GM21529 (cell line): ENCODE measurements around the gene ETS1.

ENCODE experiments used
- ATAC-seq: cut with Tn5 transposase; IDR thresholded peaks from one replicate; pipeline ENCODE4 v1.9.1; 2021; ENCODE audit not compliant: unreplicated experiment

Gene ETS1

DNA sequence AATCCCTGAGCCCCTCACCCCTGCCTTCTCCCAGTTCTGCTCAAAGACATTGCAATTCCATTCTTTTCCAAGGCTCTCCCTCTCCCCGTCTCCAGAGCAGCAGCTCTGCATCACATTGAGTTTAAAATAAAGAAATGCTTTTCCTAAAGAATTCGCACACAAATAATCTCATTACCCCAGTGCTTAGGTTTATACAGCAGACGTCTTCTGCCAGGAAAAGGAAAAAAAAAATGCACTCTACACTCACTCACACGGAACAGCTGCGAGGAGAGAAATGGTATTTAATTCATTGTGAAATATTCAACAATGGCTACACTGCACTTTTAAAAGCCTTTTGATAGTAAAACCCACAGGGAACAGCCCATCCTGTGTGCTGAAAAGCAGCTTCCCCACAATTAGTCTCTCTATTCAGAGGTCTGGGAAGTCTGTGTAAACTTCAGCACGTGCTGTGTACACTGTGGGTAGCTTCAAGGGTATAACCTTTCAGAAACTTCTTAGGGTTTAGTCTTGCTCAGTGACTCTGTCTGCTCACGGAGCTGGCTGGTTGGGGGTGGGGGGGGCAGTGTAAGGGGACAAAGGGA lies 42.8 kb downstream of the ETS1 start:
- ATAC-seq, result no peak

DNA sequence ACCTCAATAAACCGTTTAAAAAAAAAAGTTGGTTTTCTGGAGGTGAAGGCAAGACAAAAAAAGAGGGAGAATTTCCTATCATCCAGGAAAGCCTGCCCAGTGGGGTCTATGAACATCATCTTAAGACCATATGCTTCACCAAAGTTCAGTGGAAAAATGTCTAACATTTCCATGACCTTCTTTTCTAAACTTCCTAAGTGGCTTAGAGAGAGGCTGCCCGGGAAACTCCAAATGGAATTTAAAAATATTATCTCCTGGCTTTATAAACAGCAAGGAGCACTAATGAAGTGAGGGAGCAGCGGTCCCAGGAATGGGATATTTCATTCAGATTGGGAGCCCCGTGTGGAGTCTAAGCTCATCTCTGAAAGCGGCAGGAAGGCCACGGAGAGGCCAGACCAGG lies 46.9 kb downstream of the ETS1 start:
- ATAC-seq, result no peak

DNA sequence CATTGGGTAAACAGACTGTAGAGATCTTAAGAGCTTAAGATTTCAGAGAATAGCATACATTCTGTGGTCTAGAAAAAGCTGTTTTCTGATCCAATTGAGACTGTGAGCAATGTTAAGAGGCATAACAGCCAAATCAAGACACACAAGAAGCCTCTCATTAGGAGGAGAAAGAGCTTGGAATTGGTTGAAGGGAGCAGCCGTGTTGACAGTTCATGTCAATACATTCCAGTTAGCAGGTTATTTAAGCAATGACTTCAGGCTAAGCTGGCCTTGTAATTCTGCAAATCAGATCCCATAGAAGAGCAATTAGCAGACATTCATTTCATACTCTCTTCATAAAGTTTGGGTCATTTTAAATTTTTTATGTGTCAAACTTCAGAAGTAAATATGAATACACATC lies 50.9 kb downstream of the ETS1 start:
- ATAC-seq, result no peak

DNA sequence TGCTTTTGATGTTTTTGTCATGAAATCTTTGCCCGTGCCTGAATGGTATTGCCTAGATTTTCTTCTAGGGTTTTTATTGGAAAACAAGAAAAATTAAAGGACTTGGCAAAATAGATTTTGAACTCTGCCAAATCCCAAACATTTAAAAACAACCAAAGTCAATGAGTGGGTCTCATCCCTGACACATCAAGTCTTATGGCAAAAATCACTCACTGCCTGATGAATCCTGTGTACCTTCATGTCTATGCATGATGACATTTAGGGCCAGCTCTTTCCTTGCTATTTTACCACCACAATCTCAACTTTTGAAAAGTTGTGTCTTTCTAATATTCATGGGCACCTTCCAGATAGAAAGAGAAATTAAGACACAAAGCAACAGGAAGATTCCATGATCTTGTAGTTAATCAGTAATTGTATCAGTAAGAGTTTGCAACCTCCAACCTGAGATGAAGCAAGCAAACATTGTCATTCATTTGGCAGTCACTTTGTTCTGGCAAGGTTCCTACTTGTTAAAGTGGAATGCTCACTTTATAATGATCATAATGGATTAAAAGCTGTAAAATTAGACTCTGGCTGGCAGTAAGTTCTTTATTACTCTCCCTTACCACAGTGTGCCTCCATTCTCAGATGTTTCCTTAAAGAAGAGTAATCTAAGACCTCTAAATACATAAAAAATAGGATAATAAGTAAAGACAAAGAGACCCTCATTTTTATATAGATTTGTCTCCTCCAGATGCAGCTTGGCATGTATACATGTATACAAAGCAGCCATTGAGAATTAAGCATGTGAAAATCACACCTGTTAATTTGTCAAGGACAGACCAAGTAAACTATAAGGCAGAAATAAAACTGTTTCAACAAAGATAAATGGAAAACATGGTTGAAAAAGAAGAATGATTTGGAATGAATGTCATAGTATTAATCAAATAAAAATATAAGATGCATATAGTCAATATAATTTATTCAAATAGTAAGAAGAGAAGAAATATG lies 51.6 kb downstream of the ETS1 start:
- ATAC-seq, result no peak

DNA sequence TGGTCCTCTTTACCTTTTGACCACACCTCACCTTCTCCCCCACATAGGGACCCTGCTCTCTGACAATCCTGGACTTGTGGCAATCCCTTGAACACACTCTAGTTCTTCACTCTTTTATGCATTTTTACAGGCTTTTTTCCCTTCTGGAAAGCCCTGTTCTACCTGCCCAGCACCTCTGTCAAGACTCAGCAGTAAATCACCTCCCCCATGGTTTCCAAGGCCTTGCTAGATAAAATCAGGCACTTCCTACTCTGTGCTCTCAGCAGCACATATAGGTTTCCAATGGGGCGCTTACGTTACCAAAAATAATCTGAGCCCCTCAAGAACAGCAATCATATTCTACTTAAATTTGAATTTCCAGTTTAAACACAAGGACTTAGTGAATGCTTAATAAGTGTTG lies 53.9 kb downstream of the ETS1 start:
- no peak for ATAC-seq

DNA sequence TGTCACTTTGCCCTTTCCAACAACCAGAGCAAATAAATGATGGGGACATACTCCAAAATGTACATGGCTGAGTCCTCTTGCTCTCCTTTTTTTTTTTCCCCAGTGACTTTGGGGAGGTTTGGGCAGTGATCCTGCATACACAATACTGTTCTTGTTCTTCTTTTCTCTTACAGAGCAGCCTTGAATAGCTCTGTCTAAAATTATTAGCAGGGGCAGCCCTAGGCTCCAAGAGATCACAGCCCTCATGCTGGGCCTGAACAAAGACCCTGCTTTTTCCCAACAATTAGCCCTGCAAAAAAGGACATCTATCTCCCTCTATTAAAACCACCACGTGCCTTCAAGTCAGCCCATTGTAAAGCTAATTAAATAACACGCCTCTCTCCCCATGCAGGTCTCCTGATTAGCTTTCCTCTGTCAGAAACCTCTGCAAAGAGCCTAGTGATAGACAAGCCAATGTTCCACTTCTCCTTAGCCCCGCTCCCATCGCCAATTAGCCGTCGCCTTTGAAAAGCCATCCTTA lies 54.7 kb downstream of the ETS1 start:
- no peak for ATAC-seq

DNA sequence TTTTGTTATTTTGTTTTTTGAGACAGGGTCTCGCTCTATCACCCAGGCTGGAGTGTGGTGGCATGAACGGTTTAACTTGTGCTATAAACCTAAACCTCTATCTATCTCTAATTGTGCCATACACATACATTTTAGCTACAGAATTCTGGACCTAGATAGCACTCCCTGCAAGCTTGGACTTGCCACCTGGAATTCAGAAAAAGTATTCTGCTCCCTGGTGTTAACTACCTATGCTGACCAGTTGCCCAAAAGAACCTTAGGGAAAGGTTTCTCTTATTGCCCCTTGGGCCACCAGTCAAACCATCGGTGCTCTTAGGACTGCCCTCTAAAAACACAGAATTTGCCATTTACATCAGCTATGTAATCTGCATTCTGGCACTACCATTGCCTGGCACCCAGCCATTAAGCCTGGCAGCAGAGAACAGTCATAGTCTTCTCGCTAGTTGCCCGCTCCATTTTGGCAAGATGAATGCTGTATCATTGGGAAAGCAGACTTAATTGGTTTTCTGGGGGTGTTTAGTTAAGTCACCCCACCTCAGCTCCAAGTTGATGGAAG lies 55.3 kb downstream of the ETS1 start:
- ATAC-seq, result no peak

DNA sequence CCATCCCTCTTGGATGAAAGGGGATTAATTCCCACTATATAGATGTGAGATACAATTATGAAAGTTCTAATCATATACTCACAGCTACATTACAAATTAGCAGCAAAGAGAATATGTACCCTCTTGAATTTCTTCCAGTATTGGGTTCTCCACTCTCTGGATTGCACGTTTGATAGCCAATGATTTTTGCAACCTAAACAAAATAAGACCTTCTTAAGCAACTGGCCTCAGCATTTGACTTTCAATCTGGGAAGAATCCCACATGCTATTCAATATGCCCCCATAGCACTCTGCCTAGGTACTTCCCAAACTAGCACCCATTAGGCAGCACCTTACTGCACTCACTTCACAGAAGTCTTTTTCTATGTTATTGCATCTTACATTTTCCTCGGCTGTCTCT lies 55.8 kb downstream of the ETS1 start:
- ATAC-seq, result no peak

DNA sequence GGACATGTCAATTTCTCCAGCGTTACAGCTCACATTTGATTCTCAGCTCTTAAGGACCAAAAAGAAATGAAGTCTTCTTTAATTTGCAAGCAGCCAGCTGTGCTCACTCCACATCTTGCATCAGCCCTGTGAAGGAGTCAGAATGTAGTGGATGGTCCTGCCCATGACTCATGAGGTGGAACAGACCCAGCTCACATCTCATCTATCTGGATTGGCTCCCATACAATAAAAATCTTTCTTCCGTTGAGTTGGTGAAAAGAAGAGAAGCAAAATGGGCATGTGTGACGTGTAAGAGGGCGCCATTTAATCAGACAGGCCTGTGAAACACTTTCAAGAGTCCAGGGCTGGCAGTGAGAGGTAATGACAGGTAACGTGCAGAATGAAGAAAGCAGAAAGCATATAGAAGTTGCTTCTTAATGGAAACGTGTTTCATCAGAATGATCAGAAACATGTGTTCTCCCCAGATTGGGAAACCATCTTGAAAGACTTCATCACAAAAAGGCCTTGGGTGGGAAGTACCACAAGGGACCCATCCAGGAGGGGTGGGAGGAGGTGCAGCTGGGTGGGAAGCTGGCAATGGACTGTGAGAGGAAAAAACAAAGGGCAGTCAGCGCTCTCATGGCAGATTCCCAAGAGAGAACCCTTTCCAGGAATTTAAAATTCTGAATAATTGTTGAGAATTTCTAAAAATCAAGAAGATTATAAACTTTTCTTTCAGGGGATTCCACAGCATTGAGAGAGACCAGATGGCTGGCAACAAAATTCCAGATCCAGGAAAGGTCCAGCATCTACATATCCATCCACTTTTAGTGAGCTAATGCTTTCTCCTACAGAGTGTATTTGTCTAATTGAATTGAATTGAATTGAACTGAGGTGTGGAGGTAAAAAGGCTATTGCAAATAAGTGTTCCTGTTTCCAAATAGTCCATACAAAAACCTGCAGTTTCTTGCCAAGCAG lies 57.0 kb downstream of the ETS1 start:
- ATAC-seq, result no peak

DNA sequence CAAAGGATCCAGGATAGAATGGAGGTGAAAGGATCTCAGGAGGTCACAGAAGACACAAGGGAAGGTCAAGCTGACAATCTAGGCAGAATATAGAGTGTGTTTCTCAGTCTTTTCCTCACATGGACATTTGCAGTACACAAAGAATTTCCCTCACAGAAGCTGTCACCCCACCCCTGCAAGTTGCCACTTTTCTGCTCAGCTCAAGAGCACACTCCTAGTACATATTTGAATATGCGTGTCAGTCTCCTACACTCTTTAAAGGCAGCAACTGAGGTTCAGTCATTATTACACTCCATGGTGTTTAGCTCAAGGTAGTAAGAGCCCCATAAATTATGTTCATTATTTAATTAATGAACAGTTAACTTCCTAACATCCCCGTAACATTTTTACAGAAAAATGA lies 59.1 kb downstream of the ETS1 start:
- ATAC-seq, result no peak

DNA sequence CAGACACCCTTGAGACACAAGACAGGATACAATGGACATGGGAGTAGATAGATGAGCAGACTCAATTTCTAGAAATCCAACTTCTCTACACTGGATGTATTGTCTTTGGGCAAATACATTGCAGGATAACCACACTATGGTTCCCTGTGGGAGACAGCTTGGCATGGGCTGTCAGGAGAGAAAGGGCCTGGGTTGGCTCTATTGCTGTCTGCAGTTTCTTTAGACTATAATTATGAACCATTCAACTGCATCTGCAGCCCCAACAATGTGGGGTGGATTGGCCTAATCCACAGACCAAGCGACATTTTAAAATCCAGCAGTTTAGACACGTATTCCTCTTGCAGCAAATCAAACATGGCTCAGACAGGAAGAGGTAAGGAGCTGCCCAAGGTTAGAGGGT lies 60.3 kb downstream of the ETS1 start:
- ATAC-seq, result no peak

DNA sequence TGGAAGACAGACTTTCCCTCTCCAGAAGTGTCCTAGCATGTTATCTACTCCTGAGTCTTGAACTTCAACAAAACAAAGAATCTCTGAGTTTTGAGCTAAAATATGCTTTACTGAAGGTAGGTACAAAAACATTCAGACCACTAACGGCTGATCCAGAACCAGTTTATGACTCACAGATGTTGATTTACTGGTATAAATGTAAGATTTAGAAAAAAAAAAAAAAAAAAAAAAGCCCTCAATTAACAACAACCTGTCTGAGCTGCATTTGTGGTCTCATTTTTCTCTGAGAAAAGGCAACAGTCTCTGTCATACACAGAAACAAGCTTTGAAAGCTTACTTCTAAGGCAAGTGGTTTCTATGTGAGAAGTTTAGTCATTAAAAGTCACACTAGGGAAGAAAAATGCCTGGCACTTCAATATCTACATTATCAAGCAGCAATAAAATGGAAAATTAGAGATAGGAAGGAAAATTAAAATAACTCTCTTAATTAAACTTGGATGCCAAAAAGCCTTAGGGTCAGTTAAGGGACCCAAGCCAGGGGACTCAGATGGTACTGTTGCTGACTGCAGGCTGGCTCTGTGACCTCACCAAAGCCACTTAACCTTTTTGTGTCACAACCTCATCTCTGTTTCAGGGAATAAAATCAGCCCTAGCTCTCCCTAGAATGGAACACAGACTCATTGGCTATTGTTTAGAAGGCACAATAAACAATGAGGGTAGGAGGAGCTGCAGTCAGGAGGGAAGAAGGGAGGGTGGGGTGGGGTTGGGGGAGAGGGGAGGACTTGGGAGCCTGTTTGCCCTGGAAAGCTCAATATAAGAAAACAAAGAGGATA lies 61.7 kb downstream of the ETS1 start:
- ATAC-seq, result no peak

DNA sequence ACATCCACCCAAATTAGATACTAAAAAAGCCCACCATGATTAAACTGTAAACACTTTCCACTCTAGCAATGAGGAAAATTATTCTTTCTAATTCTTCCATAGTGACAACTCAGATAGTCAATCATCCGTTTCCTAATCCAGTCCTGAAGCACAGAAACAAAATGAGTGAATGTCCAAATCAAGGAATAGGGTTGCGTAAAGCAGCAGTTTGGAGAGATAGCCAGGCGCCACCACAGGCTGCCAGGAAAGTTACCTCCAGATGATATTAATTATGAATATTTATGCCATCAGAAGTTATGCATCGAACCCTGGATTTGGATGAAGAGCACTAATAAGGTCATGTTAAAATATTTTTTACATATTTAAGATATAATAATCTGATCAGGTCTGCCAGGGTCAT lies 63.2 kb downstream of the ETS1 start:
- no peak for ATAC-seq

DNA sequence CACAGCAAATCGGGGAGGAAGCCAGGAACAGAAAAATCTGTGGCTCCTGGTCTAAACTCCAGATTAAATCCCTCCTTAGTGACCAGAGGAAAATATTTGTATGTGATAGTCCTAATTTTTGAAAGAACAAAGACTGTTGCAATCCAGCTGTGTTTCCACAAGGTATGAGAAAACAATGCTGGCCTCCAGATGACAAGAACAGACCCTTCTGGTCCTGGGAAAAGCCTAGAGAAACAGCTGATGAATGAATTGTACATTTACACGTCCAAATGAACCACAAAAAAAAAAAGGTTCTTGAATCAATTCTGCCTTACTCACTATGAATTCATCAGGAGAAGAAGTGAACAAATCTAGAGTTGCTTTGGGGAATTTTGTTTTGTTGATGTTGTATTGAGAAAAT lies 63.7 kb downstream of the ETS1 start:
- ATAC-seq, result no peak

DNA sequence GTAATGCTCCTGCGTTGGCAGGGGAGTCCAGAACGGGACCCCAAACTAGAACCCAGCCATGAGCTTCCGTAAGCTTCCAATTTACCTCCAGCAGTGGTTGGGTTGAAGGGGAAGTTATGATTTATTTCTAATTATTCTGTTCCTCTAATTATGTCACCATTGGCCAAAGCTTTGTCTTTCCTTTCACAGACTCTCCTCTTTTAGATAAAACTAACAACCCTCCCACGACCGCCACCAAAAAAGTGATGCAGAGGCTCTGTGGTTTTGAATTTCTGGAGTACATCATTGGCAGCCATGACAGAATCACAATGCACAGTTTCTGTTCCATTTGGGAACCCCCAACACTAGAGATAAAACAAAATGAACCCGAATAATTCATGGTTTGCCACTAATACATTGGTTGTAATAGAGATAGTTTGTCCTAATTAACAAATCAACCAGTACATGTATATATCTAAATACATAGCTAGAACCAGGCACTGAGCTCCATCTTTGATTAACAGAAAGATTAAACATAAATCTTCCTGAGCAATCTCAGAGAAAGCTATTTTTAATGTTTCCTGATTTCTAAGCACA lies 64.3 kb downstream of the ETS1 start:
- no peak for ATAC-seq

DNA sequence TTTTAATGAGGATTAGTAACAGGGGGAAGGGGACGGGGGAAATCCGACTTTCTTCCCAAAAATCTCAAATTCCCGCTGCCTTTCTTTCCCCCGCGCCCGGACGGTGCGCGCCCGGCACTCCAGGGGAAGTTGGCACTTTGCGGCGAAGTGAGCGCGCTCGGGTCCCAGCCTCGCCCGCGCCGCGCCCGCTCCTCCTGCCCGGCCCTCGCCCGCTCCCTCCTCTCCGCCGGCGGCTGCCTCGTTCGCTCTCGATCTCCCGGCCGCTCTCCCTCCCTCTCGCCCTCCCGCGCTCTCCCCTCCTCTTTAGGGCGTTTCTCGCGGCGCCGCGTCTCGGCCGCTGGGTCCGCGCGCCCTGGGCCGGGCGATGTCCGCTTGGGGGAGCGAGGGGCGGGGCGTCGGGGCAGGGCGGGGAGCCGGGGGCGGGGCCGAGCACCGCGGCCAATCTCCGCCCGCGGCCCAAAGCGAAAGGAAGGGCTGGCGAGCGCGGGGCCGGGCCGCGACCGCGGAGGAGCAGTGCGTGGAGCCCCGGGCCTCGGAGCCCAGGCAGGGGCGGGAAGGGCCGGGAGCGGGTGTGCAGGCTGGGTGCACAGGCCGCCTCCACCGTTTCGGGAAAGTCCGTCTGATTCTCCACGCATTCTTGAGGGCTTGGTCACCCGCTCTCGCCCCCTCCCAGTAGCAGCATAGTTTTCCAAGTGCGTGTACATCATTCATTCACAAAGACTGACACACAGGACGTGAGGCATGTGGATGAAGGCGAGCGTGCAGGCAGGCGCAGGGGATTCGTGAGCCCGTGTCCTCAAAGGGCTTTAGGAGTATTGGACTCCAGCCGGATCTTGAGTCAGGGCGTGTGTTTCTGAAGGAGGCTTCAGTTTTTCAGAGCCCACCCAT lies 65.1 kb downstream of the ETS1 start:
- peak; percentile 80 for ATAC-seq

DNA sequence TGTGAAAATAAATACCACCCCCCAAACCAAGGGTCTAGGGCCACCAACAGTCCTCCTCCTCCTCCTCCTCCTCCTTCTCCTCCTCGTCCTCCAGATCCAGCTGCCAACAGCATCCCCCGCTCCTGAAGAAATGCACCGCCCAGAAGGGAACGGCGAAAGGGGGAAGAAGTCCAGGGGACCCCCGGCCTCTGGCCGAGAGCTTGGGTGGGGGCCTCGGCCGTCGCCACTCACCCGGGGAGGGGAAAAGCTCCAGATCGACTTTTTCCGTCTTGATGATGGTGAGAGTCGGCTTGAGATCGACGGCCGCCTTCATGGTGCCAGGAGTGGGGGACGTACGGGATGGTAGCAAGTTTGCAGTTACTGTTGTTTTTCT lies 65.7 kb downstream of the ETS1 start:
- no peak for ATAC-seq

DNA sequence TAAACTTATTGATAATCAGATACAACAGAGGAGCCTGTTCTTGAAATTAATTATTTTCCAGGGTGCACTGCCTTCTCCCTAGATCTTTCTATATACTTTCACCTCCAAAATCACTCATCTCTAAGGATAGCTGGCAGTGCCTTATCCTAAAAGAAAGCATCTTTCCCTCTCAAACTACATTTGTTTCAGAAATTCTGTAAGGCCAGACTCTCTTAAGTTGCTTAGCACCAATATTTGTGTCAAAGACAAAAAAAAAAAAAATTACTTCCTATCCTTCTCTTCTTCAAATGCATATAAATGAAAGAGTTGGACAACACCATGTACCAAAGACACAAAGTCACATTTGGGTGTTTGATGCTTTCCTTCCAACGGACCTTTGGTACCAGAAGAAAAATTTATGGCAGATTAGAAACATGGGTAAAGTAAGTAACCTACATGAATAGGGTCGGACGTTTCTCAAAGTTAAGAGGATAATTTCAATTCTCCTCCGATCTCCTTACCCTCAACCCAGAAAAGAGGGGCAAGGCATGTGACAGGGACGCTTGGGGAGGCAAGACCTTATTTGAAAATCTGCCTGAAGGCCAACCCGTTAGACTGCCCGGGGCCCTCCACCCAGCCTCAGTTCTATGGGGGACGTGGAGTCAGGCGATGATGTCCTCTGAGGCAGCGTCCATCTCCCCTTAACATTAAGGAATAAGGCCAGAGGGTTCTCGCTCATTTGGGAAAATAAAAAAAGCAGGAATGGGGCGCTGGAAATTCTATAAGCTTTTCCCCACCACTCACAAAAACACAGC lies 66.3 kb downstream of the ETS1 start:
- ATAC-seq, result no peak
